Activated CD8-positive, alpha-beta memory T cell treated with anti-CD3 and anti-CD28 coated beads for 1 hour (primary cell): ENCODE data around the gene RAD51.

Experiments
- DNase-seq, 2 donors: peaks; one replicate each; pipeline ENCODE4 v3.0.0-alpha.2; 2020; ENCODE audit warnings: low read depth in 1 of 2; ENCODE audit errors: extremely low read depth in 1 of 2

RAD51 gene

DNA sequence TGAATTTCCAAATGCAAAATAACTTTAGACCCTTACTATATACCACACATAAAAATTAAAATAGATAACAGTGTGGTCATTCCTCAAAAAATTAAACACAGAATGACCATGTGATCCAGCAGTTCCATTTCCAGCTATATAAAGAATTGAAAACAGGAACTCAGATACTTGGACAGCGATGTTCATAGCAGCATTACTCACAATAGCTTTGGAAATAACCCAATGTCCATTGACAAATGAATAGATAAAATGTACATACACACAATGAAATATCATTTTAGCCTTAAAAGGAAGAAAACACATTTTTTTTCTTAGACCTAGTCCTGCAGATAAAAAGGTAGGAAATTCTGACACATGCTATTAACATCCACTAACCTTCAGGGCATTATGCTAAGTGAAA lies 26.7 kb downstream of the RAD51 start:
- DNase-seq = no peak

- DNase-seq = no peak
These were observed 27.4 kb downstream of the RAD51 start for GRCh38 chr15:40722354-40722753.

DNA sequence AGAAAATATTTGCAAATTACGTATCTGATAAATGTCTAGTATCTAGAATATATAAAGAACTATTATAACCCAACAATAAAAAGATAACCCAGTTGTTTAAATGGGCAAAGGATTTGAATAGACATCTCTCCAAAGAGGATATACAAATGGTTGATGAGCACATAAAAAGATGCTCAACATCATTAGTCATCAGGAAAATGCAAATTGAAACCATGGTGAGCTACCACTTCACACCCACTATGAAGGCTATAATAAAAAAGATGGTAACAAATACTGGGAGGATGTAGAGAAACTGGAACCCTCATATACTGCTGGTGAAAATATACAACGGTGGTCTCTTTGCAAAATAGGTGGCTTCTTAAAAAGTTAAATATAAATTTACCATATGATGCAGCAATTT lies 28.0 kb downstream of the RAD51 start:
- no peak for DNase-seq

DNA sequence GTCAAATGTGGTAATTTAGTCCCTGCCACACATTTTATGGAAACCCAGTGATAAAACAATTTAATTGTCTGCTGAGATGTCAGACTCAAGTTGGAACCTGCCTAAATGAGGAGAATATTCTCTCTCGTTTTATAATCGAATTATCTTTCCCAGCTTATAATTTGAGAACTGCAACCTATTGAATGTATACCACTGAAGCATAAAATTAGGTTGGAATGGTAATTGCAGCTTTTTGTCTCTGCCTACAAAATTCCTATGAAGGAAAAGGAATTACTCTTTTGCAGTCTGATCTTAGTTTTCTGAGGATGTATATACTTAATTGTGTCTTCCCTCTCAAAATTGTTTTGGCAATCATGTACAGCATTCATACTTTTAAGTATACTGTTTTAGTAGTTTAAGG lies 28.9 kb downstream of the RAD51 start:
- no peak for DNase-seq

GRCh38 chr15:40731034-40731433 lies 36.1 kb downstream of the RAD51 start:
- DNase-seq = no peak

DNA sequence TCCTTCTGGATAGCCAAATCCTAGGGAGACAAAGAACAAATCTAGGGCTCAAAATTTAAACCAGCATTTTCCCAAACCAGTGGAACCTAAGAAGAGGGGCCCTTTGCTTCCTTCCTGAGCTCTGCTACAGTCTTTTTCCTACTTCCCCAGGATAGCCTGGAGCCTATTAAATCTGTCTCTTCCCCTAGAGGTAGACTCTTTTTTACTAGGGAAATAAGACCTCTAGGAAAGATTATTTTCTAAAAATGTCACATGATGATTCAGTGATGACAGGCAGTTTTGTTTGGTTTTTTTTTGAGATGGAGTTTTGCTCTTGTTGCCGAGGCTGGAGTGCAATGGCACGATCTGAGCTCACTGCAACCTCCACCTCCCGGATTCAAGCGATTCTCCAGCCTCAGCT lies 41.6 kb downstream of the RAD51 start:
- no peak for DNase-seq

GRCh38 chr15:40737048-40737447 lies 42.1 kb downstream of the RAD51 start:
- no peak for DNase-seq

GRCh38 chr15:40739047-40739446 lies 44.1 kb downstream of the RAD51 start:
- no peak for DNase-seq

GRCh38 chr15:40739854-40740253 lies 44.9 kb downstream of the RAD51 start:
- DNase-seq = no peak

- no peak for DNase-seq
These were observed 48.5 kb downstream of the RAD51 start for GRCh38 chr15:40743485-40743901.

DNA sequence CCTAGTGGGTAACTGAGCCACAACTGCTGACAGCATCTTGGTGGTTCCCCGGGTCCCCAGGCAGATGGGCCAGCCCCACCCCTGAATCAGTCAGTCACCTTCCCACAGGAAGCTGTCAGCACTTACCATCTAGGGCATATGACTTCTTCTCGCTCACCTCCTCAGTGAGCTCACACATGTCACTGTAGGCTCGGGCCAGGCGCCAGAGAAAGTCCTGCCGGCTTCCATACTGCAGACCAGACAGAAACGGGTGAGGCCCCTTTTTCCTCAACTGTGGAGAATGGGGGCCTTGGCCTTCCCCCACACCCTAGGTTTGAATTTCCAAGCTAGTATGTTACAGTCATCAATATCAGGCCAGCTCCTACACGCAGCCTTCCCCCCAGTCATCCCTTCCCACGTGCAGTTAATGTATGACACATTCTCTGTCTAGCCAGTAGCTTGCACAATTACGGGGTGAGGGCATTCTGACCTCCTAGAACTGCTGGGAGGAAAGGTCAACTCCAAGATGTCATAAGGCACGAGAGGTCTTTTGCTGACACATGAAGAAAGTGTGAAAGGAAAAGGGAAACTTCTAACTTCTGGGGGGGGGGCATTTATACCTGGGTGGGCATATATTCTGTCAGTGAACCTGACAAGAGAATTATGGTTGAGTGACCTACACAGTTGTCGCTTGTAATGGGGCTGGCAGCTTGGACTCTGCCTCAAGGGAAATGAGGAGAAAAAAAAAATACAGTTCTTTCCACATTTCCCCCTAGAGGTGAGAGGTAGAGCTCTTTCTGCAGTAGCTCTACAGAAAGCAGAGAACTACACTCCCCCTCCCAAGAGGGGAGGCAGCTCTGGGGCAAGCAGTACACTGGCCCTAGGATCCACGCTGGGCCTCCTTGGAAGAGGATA lies 49.2 kb downstream of the RAD51 start:
- DNase-seq = peak in 1 of 2 donors; percentile 41

- no peak for DNase-seq
These were observed 49.8 kb downstream of the RAD51 start for GRCh38 chr15:40744815-40745152.

GRCh38 chr15:40746916-40747418 lies 52.0 kb downstream of the RAD51 start:
- no peak for DNase-seq

DNA sequence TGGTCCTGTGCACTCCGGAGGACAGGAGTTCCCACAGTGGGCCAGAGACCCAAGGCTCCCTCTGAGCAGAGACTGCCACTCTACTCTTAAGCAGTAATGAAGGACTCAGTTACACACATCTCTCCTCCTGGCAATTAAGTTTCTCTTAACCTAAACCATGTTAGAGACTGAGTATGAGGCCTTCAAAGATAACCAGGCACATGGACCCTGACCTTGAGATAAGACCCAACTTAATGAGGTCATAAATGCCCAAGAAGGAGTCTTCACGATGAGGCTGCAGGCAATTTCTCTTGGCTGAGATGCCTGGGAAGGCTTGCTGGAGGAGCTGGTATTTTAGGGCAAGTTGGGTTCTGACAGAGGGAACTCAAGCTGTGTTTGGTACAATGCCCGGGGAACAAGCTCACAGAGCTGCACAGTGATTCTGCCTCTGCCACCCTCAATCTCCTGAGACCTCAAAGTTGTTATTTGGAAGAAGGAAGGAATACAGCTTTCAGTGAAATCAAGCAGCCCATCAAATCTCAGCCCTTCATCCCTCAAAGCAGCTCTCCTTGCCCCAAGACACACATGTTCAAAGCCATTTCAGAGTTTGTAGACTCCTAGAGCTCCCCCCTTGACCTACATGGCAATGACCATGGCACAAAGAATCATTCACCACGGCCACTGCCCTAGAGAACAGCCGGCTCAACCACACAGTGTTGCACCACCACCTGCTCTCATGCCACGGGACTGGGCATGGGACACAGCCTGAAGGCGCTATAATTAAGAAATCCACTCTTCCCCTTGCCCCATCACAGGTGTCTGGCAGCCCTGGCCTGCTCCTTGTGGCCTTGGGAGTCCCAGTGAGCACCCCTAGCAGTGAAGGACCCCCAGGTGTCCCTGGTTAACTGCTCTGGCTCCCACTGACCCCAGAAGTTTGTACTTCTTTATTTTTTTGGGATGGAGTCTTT lies 53.0 kb downstream of the RAD51 start:
- no peak for DNase-seq

GRCh38 chr15:40749151-40749630 lies 54.2 kb downstream of the RAD51 start:
- DNase-seq = no peak

DNA sequence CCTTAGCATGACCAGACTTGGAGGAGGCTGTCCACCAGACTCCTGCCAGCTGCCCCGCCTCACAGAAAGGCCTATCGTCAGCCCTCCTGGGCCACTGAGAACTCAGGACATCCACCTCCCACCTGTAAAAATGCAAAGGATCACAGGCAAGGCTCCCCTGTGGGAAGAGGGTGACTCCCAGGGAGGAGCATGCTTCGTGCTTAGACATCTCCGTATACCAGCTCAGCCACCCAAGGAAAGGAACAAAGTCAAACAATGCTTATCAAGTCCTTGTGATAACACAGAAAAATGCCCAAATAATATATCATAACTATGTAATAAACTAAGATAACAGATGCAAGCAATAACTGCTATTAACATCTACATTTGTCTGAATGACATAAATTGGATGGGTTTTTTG lies 55.9 kb downstream of the RAD51 start:
- DNase-seq = no peak

- no peak for DNase-seq
These were observed 56.8 kb downstream of the RAD51 start for GRCh38 chr15:40751745-40752144.

- no peak for DNase-seq
These were observed 59.6 kb downstream of the RAD51 start for GRCh38 chr15:40754574-40754882.

- peak; percentile 81 to 91 for DNase-seq
These were observed 60.2 kb downstream of the RAD51 start, which contains the start of gene RMDN3 for GRCh38 chr15:40754883-40755811. RMDN3 (minus strand) TSS chr15:40755254; CDS start chr15:40754783, 471 bp downstream.

- DNase-seq = no peak
These were observed 60.8 kb downstream of the RAD51 start for GRCh38 chr15:40755812-40756208.
